ENCODE results near the gene KLK6. TPM values are rescaled to one million over a fixed set of nuclear protein-coding genes. Genes with fewer than 3 reads are reported as not detected.

KLK6 gene
- total and polyA plus RNA-seq, 2 experiments from 2014 or later = 2.0 to 5.4 TPM

DNA sequence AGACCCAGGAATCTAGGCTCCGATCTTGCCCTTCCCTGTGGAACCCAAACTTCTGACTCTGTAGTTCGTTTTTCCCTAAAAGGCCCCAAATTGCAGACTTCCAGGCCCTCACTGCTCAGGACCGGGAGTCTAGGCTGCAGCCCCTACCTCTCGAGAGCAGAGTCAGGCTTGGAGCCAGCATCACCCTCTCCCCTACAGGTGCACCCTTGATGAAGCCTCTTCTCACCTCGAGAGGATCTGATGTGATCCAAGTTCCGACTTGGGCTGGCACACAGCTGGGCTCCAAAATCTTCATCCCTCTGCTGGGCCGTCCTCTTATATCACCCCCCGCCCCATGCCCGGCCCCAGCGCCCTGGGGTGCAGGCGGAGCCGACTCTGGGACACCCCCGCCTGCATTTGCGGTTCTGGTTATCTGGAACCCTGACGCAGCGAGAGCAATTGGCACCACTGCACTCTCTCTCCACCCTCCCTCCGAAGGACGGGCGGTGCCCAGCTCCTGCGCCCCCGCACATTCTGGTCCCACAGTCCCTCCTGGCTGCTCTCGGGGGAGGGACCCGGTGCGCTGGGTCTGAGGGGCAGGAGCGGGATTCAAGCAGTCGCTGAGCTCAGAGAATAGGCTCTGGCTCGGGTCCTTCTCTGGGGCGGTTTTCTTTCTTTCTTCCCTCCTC lies 14.4 kb upstream of the KLK6 start, which contains the start of gene KLK7:
KLK7 (minus strand) TSS at position 293 of the 668 bp plus-strand sequence. CDS start 1,518 bp downstream, outside the sequence.
- H3K4me3 ChIP-seq = no peak within 1 kb of the TSS
- no peak within 1 kb of the TSS for H3K27ac ChIP-seq
- TF ChIP-seq EZH2phosphoT487 (IDR thresholded peaks at IDR 0.05; ENCODE audit: low read depth, severe bottlenecking, unreplicated experiment) = no peak
- TF ChIP-seq, protein P1, sequence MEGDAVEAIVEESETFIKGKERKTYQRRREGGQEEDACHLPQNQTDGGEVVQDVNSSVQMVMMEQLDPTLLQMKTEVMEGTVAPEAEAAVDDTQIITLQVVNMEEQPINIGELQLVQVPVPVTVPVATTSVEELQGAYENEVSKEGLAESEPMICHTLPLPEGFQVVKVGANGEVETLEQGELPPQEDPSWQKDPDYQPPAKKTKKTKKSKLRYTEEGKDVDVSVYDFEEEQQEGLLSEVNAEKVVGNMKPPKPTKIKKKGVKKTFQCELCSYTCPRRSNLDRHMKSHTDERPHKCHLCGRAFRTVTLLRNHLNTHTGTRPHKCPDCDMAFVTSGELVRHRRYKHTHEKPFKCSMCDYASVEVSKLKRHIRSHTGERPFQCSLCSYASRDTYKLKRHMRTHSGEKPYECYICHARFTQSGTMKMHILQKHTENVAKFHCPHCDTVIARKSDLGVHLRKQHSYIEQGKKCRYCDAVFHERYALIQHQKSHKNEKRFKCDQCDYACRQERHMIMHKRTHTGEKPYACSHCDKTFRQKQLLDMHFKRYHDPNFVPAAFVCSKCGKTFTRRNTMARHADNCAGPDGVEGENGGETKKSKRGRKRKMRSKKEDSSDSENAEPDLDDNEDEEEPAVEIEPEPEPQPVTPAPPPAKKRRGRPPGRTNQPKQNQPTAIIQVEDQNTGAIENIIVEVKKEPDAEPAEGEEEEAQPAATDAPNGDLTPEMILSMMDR (IDR thresholded peaks at IDR 0.05; ENCODE audit: poor library complexity) = no peak
- H3K27me3 ChIP-seq = peaks cover 22% of the 10 kb centered on the region
- H2AFZ ChIP-seq = no peak within 1 kb of the TSS
- no peaks in the 10 kb centered on the region for H3K79me2 ChIP-seq
- H3K4me2 ChIP-seq = no peak within 1 kb of the TSS
- H3K36me3 ChIP-seq (replicated peaks; ENCODE audit: insufficient read depth, low read depth) = no peaks in the 10 kb centered on the region
- no peaks in the 10 kb centered on the region for H3K4me1 ChIP-seq (ENCODE audit: insufficient read depth)
- WGBS (ENCODE audit: low lambda C conversion rate, missing lambda C conversion rate) = 42% methylated on average over 25 of the region's 28 CpGs
- H4K20me1 ChIP-seq (ENCODE audit: insufficient read depth, poor library complexity, severe bottlenecking) = no peaks in the 10 kb centered on the region
- H3K9me2 ChIP-seq (replicated peaks; ENCODE audit: insufficient read depth) = no peaks in the 10 kb centered on the region
- no peak for DNase-seq (ENCODE audit: low spot score)
- H3K9me3 ChIP-seq (ENCODE audit: low read depth) = no peaks in the 10 kb centered on the region

- H4K20me1 ChIP-seq (ENCODE audit: insufficient read depth, poor library complexity, severe bottlenecking) = no peaks in the 10 kb centered on the region
- H3K27me3 ChIP-seq = peaks cover 22% of the 10 kb centered on the region
- no peak for DNase-seq (ENCODE audit: low spot score)
These were observed 12.8 kb upstream of the KLK6 start for GRCh38 chr19:50982186-50982585.

GRCh38 chr19:50981587-50982146 lies 12.3 kb upstream of the KLK6 start:
- no peak overlapping the region for H3K4me2 ChIP-seq
- WGBS (ENCODE audit: low lambda C conversion rate, missing lambda C conversion rate) = 69% methylated on average over 11 of the region's 11 CpGs
- H3K36me3 ChIP-seq (replicated peaks; ENCODE audit: insufficient read depth, low read depth) = no peaks in the 10 kb centered on the region
- H3K4me3 ChIP-seq = no peak overlapping the region
- no peak overlapping the region for H2AFZ ChIP-seq
- H3K9me3 ChIP-seq (ENCODE audit: low read depth) = no peaks in the 10 kb centered on the region
- no peak for DNase-seq (ENCODE audit: low spot score)
- no peak for TF ChIP-seq EZH2phosphoT487 (IDR thresholded peaks at IDR 0.05; ENCODE audit: low read depth, severe bottlenecking, unreplicated experiment)
- H3K4me1 ChIP-seq (ENCODE audit: insufficient read depth) = no peaks in the 10 kb centered on the region
- no peaks in the 10 kb centered on the region for H3K9me2 ChIP-seq (replicated peaks; ENCODE audit: insufficient read depth)
- H3K27ac ChIP-seq = no peak overlapping the region
- H3K79me2 ChIP-seq = no peaks in the 10 kb centered on the region
- no peaks in the 10 kb centered on the region for H4K20me1 ChIP-seq (ENCODE audit: insufficient read depth, poor library complexity, severe bottlenecking)
- peaks cover 22% of the 10 kb centered on the region for H3K27me3 ChIP-seq

More at GRCh38 chr19:50982186-50982585, 12.8 kb upstream of the KLK6 start:
- Histone ChIP-seq H3K36me3 (replicated peaks; ENCODE audit: insufficient read depth, low read depth) (no peaks in the 10 kb centered on the region), H3K4me2 (no peak overlapping the region), H3K9me2 (replicated peaks; ENCODE audit: insufficient read depth) (no peaks in the 10 kb centered on the region), H3K9me3 (ENCODE audit: low read depth) (no peaks in the 10 kb centered on the region), H3K4me1 (ENCODE audit: insufficient read depth) (no peaks in the 10 kb centered on the region), H3K27ac (no peak overlapping the region), H2AFZ (no peak overlapping the region), H3K4me3 (no peak overlapping the region), H3K79me2 (no peaks in the 10 kb centered on the region)
- WGBS (ENCODE audit: low lambda C conversion rate, missing lambda C conversion rate) = 82% methylated on average over 4 of the region's 4 CpGs
- TF ChIP-seq, protein P1 (IDR thresholded peaks at IDR 0.05; ENCODE audit: poor library complexity) = no peak
- TF ChIP-seq EZH2phosphoT487 (IDR thresholded peaks at IDR 0.05; ENCODE audit: low read depth, severe bottlenecking, unreplicated experiment) = no peak

GRCh38 chr19:50980208-50980607 lies 10.8 kb upstream of the KLK6 start:
- Histone ChIP-seq H3K27me3 (peaks cover 17% of the 10 kb centered on the region), H3K9me2 (replicated peaks; ENCODE audit: insufficient read depth) (no peaks in the 10 kb centered on the region), H3K4me3 (no peak overlapping the region), H4K20me1 (ENCODE audit: insufficient read depth, poor library complexity, severe bottlenecking) (no peaks in the 10 kb centered on the region), H3K36me3 (replicated peaks; ENCODE audit: insufficient read depth, low read depth) (no peaks in the 10 kb centered on the region), H3K4me1 (ENCODE audit: insufficient read depth) (no peaks in the 10 kb centered on the region), H3K4me2 (no peak overlapping the region), H3K79me2 (no peaks in the 10 kb centered on the region), H3K27ac (no peak overlapping the region), H2AFZ (no peak overlapping the region), H3K9me3 (ENCODE audit: low read depth) (no peaks in the 10 kb centered on the region)
- DNase-seq (ENCODE audit: low spot score) = no peak
- TF ChIP-seq, protein P1 (IDR thresholded peaks at IDR 0.05; ENCODE audit: poor library complexity) = no peak
- TF ChIP-seq EZH2phosphoT487 (IDR thresholded peaks at IDR 0.05; ENCODE audit: low read depth, severe bottlenecking, unreplicated experiment) = no peak
- WGBS (ENCODE audit: low lambda C conversion rate, missing lambda C conversion rate) = 78% methylated on average over 12 of the region's 13 CpGs

Data from hepatocyte (in vitro differentiated cells).